ENCODE data around the gene POC1A.

Gene POC1A

GRCh38 chr3:52144034-52144795 lies 10.0 kb downstream of the POC1A start:
- H3K4me3 ChIP-seq (ENCODE audit: low read depth, low read length): no peak overlapping the region
- peak; percentile 93 for TF ChIP-seq CTCF (IDR thresholded peaks at IDR 0.05; ENCODE audit: low read depth, low read length)

- H3K4me3 ChIP-seq (ENCODE audit: low read depth, low read length): no peak overlapping the region
- no peak for TF ChIP-seq CTCF (IDR thresholded peaks at IDR 0.05; ENCODE audit: low read depth, low read length)
These were observed 10.6 kb downstream of the POC1A start for GRCh38 chr3:52143616-52144015.

- TF ChIP-seq CTCF (IDR thresholded peaks at IDR 0.05; ENCODE audit: low read depth, low read length): no peak
- H3K4me3 ChIP-seq (ENCODE audit: low read depth, low read length): no peak overlapping the region
These were observed 11.1 kb downstream of the POC1A start for GRCh38 chr3:52143156-52143555.

GRCh38 chr3:52141751-52142150 lies 12.5 kb downstream of the POC1A start:
- no peak overlapping the region for H3K4me3 ChIP-seq (ENCODE audit: low read depth, low read length)
- TF ChIP-seq CTCF (IDR thresholded peaks at IDR 0.05; ENCODE audit: low read depth, low read length): no peak

- no peak for TF ChIP-seq CTCF (IDR thresholded peaks at IDR 0.05; ENCODE audit: low read depth, low read length)
- no peak overlapping the region for H3K4me3 ChIP-seq (ENCODE audit: low read depth, low read length)
These were observed 13.5 kb downstream of the POC1A start for GRCh38 chr3:52140769-52141168.

GRCh38 chr3:52140000-52140399 lies 14.2 kb downstream of the POC1A start:
- H3K4me3 ChIP-seq (ENCODE audit: low read depth, low read length): no peak overlapping the region
- no peak for TF ChIP-seq CTCF (IDR thresholded peaks at IDR 0.05; ENCODE audit: low read depth, low read length)

GRCh38 chr3:52137311-52137710 lies 16.9 kb downstream of the POC1A start:
- no peak overlapping the region for H3K4me3 ChIP-seq (ENCODE audit: low read depth, low read length)
- TF ChIP-seq CTCF (IDR thresholded peaks at IDR 0.05; ENCODE audit: low read depth, low read length): no peak

All from WI38 (cell line).